Activated T-cell treated with anti-CD3 and anti-CD28 coated beads for 4 hours (primary cell): ENCODE measurements around the gene SIM2.

Source experiments
- DNase-seq: peaks from one replicate; pipeline ENCODE4 v3.0.0-alpha.2; 2020

SIM2 gene

DNA sequence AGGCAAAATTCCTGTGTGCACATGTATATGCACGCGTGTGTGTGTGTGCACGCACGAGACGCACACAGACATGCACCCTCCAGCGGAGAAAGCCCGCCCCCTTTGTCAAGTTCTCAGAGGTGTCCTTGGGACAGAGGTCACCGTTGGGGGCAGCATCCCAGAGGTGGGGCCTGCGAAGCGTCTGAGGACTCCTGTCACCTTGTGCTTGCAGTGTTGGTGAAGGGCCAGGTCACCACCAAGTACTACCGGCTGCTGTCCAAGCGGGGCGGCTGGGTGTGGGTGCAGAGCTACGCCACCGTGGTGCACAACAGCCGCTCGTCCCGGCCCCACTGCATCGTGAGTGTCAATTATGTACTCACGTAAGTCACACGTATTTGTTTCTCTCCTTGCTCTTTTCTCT lies 42.6 kb downstream of the SIM2 start:
- no peak for DNase-seq

DNA sequence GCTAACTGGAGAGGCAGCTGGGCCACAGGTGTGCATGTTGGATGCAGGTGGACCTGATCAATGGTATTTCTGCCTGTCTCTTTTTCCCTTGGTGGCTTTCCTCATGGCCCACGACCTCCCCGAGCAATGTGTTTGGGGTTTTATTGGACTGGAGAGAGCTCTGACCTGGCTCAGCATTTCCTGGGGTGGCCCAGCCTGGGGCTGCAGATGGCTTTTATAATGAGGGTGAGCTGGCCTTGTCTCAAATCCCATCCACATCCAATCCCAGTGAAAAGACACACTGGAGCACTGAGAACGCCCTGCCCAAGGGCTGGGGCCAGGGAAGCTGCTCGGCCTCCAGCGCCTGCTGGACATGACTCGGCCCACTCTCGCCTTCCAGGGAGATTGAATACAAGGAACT lies 44.1 kb downstream of the SIM2 start:
- no peak for DNase-seq

DNA sequence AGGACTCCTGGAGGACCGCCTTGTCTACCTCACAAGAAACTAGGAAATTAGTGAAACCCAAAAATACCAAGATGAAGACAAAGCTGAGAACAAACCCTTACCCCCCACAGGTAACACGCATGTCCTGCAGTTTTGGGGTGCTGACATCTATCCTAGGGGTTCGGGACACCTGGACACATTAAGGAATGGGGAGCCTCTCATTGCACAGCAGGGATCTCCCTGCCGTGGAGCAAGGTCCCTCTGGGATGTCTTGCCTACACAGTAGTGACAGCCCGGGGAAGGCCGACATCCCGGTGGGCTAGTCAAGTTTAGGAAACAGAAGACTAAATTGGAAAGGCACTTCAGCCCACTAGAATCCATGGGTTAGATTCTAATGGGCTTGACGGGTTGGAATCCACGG lies 44.5 kb downstream of the SIM2 start:
- no peak for DNase-seq

DNA sequence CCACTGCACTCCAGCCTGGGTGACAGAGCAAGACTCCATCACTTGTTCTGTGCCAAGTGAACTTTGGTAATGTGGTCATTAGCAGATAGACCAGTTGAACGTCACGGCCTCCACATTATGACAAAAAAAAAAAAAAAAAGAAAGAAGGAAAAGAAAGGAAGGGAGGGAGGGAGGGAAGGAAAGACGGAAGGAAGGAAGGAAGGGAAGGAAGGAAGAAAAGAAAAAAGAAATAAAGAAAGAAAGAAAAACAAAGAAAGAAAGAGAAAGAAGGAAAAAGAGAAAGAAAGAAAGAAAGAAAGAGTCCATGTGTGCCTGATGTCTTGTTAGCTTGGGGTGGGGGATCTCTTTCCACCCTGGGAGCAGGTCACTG lies 45.3 kb downstream of the SIM2 start:
- DNase-seq = no peak

DNA sequence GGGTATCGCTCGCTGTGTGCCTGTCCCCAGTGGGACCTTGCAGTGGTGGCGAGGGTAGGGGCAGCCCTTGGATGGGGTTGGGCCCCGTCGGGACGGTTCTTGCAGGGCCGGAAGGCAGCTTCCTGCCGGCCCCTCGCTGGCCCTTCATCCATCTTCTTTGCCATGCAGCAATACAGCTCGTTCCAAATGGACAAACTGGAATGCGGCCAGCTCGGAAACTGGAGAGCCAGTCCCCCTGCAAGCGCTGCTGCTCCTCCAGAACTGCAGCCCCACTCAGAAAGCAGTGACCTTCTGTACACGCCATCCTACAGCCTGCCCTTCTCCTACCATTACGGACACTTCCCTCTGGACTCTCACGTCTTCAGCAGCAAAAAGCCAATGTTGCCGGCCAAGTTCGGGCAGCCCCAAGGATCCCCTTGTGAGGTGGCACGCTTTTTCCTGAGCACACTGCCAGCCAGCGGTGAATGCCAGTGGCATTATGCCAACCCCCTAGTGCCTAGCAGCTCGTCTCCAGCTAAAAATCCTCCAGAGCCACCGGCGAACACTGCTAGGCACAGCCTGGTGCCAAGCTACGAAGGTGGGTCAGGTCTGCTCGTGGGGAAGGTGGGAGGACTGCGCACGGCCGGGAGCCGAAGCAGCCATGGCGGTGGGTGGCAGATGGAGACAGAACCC lies 45.8 kb downstream of the SIM2 start:
- DNase-seq = no peak

DNA sequence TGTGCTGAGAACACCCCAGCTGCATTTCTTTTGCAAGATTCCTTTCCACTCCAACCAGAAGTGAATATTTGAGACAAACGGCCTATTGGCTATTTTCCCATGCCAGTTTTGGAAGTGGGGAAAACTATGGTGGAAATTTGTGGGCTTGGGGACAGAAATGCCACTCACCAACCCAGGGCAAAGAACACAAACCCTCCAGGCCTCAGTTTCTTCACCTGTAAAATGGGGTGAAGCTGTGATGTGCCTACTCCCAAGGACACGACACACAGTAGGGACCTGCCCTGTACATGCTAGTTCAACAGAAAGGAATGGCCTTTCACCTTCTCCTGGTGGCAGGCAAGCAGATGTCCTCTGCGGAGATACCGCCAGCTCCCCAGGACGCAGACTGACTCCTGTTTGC lies 46.5 kb downstream of the SIM2 start:
- DNase-seq = no peak

DNA sequence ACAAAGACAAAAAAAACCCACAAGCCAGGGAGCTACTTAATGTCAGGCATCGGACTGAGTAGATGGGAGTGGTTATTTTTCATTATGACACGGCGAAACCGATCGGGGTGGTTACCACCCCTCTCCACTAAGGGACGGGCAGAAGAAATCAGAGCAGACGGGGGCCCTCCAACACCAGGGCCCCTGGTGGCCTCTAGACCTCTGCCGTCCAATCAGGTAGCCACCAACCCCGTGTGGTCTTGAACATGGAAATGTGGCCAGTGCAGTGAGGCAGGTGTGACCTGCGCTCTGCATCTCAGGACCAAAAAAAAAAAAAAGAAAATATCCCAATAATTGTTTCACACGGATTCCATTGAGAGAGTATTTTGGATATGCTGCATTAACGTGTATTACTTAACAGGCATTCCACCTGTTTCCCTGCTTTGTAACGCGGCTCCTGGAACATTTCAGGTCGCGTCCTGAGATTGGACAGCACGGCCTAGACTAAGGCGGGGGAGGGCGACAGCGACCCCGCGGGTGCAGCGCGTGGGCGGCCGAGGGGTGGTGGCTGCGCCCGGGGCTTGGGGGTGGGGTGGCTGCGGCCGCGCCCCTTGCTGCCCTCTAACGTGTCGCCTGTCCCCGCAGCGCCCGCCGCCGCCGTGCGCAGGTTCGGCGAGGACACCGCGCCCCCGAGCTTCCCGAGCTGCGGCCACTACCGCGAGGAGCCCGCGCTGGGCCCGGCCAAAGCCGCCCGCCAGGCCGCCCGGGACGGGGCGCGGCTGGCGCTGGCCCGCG lies 48.3 kb downstream of the SIM2 start:
- no peak for DNase-seq

DNA sequence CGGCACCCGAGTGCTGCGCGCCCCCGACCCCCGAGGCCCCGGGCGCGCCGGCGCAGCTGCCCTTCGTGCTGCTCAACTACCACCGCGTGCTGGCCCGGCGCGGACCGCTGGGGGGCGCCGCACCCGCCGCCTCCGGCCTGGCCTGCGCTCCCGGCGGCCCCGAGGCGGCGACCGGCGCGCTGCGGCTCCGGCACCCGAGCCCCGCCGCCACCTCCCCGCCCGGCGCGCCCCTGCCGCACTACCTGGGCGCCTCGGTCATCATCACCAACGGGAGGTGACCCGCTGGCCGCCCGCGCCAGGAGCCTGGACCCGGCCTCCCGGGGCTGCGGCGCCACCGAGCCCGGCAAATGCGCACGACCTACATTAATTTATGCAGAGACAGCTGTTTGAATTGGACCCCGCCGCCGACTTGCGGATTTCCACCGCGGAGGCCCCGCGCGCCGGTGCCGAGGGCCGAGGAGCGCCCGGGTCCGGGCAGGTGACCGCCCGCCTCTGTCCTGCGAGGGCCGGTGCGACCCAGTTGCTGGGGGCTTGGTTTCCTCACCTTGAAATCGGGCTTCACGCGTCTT lies 49.0 kb downstream of the SIM2 start:
- DNase-seq = no peak

DNA sequence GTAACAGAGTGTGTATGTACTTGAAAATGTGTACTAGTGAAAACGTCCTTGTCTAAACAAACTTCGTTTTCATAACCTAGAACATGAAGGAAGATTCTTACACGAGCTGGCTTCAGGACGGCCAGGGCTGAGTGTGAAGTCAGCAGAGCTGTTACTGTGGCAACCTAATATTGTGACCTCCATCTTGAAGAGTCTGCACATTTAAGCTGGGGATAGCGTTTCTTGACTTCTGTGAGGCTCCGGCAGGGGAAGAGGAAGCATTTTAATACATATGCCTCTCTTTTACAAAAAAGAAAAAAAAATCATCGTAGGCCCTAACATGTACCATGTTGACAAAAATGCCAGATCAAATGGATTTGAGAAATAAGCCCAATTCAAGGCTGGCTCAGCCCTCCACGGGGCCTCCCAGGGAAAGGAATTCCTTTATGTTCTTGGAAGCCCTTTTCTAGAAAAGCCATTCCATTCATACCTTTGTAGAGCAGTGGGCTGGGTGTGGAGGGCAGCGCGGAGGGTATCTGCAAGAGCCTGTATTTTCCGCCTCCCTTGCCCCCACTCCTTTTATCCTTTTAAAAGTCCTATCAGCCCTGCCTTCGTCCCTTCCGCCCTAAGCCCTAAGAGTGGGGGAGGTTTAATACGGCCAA lies 51.1 kb downstream of the SIM2 start:
- DNase-seq = no peak

DNA sequence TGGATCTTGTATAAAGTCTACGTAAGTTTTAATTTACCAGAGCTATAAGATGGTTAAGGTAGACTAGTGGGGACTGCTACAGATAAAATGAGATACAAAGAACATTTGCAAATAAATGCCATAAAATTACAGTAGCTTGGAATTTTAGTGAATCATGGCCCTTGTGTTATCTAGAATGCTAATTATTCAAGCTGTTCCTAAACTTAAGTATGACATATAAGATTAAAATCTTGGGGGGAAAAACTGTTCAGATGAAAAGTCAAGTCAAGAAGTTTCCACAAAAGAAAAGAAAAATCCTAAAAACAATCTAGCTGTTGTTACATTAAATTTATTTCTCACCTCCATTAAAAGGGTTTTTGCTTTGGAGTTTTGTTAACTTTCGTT lies 51.7 kb downstream of the SIM2 start:
- no peak for DNase-seq

DNA sequence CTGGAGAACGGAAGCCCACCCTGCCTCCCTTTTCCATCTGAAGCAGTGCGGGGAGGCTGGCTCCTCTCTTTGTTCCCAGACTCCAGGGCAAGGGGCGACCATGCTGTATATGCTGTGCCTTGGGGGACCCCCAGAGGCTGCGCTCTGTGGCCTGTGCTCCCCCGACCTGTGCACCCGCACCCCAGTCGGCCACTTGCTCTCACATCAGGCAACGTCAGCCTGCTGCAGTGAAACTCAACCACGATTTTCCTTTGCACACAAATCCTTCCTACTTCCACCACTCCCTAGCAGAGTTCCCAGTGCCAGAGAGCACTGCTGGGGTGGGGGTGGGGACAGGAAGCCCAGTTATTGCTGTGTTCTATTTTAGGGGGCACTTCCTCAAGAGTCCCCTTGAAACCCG lies 52.5 kb downstream of the SIM2 start:
- DNase-seq = no peak

DNA sequence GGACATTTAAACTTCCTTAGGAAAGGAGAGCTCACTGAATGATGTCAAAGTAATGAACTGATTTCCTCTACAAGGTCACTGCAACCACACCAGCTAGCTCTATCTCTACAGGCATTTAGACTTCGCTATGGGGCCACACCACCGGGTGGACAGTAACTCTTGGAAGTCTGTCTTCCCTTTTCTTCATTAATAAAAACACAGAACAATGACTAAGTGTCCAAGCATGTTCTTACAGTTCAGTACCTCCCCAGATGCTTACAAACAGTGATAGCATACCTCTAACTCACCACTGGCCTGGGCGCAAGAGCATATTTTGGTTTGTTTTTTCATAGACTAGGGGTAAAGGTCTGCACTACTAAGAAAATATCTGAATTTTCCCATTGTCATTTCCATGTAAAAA lies 54.6 kb downstream of the SIM2 start:
- DNase-seq = no peak

DNA sequence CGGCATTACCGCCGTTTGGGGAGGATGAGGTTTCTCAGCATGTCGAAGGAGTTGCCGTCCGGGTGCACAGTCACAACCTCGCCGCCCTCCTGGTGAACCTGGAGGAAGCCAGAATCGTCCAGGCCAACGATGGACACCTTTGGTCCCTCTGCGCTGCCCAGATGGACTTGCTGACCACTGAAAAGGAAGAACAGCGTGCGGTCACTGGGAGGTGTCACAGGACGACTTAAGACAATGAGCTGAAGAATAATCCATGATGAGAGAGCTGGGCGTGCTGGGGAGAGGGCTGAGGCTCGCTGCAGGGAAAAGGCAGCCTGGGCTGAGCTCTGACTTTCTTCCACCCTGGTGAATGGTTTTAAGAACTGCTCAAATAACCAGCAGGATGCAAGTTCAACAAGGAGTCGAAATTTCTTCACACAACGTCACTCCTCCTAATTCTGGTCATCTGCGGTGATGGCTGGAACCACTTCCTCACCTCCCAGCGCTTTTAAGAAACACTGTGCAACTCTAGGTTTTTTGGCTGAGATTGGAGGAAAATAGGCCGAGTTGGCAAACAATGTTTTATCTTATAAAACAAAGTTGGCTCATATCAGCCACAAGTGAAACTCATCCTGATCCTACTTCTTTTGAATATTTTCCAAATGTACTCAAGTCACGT lies 55.5 kb downstream of the SIM2 start:
- no peak for DNase-seq

DNA sequence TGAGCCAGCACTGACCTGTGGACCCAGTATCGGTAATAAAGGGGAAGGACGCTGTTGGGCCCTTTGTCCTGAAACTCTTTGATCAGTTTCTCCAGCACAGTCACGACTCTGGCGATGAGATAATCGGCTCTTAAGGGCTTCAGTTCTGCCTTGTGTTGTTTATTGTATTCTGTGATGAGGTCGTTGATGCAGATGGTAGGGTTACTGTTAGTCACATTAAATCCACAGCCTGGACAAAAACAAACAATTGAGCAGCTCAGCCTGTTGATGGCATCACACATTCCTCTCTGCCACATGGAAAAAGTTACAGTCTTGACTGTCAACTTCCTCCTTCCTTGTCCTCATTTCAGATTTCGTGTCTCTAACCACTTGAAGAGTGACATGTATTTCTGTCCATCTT lies 57.6 kb downstream of the SIM2 start:
- DNase-seq = no peak

DNA sequence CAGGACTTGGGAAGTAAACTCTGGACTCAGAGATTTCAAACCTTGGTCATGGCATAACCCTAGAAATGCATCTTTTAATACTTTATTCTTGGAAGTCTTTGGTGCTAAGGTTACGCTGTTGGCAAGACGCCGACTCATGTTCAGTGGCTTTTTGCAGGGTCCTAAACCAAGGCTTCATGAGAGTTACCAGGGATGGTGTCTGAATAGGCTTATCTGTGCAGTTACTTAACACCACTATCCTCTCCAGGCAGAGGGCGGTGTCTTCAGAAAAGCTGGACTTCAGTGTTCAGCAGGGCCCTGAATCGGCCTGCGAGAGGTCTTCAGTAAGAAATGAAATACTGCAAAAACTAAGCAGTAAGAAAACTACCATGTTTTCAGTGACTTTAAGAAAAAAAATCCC lies 58.3 kb downstream of the SIM2 start:
- DNase-seq = no peak

DNA sequence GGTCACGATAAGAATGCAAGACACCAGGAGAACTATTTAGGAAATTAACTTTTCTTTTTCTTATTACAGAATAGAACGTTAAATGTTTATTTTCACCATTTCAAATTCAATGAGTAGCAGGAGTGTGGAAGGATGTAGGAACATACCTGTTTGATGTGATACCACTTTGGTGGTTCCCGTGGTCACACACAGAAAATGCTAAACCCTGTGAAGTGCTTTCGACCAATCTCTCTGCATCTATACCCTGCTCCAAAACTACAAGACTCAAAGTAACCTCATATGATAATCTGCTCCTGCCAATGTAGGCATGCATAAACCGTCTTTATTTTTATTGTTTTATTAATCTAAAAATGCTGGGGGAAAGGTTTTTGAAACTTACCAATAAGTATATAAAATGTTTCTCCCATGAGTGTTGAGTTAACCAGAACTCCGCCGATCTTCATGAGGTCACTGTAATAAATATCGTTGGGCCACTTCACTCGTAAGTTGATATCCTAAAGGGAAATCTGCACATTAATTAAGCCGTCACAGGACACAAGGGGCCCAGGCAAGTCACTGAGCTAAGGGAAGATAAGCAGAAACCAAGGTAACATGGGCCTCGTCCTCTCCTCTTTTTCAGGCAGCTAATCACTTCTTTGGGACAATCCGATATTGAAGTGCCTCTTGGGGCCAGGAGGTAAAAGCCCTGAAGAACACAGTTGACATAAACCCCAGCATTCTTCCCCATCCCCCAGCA lies 60.6 kb downstream of the SIM2 start:
- no peak for DNase-seq

DNA sequence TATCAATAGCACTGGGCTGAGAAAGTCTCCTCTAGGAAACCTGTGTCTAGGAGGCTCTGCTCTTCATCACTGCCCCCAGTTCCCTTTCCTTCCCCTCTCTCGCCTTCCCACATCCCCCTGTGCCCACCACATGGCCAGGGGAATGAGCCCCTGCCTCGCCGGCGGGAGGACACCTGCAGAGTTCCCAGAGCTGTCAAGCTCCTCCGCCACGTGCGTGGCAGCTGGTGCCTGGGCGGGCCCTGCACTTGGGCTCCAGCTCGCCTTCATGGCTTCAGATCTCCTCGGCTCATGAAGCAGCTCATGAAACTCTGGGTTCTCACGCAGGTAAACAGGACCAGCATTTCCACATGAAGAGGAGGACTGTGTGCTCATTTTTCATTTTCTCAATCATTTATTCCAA lies 62.8 kb downstream of the SIM2 start:
- DNase-seq = no peak

DNA sequence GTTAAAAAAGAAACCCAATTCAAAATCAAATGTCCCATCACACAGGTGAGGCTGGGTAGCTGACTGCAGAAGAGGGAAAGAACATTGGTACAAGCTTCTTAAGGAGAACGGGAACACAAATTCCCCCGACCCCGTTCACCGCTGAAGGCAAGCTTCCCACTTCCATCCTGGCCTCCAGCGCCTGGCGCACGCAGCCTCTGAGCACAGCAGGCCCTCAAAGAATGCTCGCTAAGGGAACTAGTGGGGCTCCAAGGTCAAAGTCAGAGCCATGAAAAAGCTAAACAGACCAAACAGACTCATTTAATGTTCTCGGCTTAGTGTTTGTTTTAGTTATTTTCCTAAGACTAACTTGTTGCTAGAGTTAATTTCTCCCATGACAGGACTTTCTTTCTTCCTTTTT lies 63.7 kb downstream of the SIM2 start:
- DNase-seq = no peak

DNA sequence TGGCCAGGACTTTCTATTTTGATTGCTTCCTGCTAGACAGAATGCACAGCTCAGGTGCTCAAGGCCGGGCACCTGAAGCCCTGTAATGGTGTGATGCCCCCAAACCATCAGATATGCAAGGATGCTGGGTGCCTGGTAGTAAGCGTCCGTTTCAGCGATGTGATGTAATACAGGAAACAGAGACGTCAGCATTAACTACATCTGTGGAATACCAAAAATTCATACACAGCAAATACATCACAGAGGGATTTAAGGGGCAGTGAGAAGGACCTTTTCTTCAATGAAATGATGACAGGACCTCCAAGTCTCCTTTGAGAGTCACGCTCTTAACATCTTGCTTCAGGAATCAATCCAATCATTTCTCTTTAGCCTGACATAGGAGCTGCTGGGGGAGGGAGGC lies 64.4 kb downstream of the SIM2 start:
- no peak for DNase-seq

DNA sequence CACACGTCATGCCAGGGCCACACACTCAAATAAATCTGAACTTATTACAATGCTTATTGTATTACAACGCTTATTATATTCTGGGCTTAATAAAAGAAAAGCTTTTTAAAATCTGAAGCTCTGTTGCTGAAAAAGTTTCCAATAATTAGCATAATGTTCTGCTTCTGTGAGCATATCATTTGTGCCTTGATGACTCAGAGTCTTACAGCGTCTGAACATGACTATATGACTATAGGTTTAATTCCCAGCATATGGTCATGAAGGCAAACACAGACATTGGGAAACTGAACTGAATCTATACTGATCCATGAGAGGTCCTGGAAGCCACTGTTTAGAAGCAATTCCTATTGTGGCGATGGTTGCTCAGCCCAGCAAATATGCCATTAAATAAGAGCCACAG lies 66.3 kb downstream of the SIM2 start:
- DNase-seq = no peak

DNA sequence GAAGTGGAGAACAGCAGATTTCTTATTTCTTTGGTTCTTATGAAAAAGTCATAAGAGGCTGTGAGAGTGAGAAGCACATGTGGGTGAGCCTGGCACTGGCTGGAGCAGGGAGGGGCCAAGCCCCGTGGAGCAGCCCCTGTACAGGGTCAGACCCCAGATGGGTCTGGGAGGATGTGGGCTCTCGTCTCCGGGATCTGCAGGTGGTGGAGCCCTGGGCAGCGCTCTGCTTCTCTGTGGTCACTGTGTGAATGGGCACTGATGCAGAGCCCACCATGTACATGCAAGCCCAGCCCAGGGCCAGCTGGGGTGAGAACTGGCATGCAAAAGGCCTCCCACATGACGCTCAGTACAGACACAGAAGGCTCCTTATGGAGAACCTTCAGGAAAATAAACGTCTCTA lies 67.6 kb downstream of the SIM2 start:
- no peak for DNase-seq

DNA sequence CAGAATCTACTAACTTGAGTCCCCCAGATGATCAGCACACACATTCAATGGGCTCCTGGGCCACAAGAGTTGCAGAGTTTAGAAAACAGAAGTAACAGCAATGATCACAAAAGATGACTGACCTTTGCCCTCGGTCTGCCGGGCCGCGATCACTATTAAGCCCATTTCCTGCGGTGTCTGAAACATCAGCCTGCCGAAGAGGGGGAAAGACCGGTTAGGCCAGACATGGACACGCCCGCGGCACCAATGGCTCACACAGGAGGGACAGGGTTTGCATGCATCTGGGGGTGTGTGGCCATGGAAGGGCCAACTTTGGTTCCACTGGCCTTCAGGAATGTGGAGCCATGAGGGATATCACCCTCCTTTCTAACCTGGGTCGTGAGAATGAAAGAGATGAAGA lies 68.2 kb downstream of the SIM2 start:
- DNase-seq = no peak

DNA sequence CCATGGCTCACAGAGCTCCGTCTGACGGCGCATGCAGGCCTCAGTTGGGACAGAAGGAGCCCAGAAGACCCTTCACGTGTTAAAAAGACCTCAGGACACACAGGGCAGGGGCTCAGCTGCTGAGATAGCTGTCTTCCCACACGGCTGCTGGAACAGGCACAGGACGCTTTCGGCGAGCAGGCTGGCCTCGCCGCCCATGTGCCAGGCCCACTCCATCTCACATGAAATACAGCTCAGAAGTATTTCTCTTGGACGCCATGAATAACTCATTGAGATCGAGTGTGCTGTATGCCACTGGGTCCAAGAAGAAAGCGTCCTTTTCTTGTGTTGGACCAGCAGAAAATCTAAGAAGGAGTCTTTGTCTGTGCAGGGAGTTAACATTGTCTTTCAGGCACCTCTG lies 69.6 kb downstream of the SIM2 start:
- DNase-seq = no peak
